NB4 (cell line): ENCODE data around the gene YEATS2.

Experiments
- DNase-seq: peaks from one replicate; pipeline ENCODE4 v3.0.0; 2010; ENCODE audit warnings: low read depth
- H3K4me3 ChIP-seq: one replicate; pipeline ENCODE4 v1.5.1; 2011; ENCODE audit warnings: mild to moderate bottlenecking, low read depth, low read length, moderate library complexity
- MYC ChIP-seq: IDR thresholded peaks from 2 replicates; pipeline ENCODE4 v1.6.1; 2011; ENCODE audit warnings: low read depth, low read length
- POLR2A ChIP-seq: IDR thresholded peaks from 2 replicates; pipeline ENCODE4 v1.6.1; 2011; ENCODE audit warnings: mild to moderate bottlenecking; ENCODE audit not compliant: insufficient read length; ENCODE audit errors: extremely low read depth
- TF ChIP-seq, protein P1 (sequence below): IDR thresholded peaks from one replicate; pipeline ENCODE4 v1.5.1; 2012; ENCODE audit warnings: low read depth, low read length
- TF ChIP-seq, protein P2 (sequence below): IDR thresholded peaks from 2 replicates; pipeline ENCODE4 v1.6.1; 2011; ENCODE audit warnings: low read depth, low read length

Gene YEATS2

DNA sequence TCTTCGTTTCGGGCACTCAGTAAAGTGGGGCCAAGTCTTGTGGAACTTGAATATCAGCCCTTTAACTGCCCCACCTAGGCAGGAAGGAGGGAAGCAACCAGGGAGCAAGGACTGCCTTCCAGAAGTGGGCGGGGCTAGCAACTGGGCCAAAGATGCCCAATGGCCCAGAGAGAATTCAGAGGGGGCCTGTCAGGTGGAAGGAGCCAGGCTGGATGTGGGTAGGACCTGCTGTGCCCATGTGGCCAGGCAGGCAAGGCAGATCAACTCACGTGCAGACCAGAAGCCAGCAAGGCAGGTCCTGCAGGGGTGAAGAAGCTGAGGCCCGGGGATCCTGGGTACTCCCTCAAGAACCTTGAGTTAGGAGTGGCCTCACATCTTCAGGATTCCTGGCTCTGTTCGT, 122.2 kb downstream of the YEATS2 start:
- no peak for DNase-seq
- TF ChIP-seq MYC (no peak), POLR2A (no peak)
- TF ChIP-seq, protein P1, sequence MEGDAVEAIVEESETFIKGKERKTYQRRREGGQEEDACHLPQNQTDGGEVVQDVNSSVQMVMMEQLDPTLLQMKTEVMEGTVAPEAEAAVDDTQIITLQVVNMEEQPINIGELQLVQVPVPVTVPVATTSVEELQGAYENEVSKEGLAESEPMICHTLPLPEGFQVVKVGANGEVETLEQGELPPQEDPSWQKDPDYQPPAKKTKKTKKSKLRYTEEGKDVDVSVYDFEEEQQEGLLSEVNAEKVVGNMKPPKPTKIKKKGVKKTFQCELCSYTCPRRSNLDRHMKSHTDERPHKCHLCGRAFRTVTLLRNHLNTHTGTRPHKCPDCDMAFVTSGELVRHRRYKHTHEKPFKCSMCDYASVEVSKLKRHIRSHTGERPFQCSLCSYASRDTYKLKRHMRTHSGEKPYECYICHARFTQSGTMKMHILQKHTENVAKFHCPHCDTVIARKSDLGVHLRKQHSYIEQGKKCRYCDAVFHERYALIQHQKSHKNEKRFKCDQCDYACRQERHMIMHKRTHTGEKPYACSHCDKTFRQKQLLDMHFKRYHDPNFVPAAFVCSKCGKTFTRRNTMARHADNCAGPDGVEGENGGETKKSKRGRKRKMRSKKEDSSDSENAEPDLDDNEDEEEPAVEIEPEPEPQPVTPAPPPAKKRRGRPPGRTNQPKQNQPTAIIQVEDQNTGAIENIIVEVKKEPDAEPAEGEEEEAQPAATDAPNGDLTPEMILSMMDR = no peak
- TF ChIP-seq, protein P2, sequence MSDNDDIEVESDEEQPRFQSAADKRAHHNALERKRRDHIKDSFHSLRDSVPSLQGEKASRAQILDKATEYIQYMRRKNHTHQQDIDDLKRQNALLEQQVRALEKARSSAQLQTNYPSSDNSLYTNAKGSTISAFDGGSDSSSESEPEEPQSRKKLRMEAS = no peak
- H3K4me3 ChIP-seq = no peak overlapping the region

DNA sequence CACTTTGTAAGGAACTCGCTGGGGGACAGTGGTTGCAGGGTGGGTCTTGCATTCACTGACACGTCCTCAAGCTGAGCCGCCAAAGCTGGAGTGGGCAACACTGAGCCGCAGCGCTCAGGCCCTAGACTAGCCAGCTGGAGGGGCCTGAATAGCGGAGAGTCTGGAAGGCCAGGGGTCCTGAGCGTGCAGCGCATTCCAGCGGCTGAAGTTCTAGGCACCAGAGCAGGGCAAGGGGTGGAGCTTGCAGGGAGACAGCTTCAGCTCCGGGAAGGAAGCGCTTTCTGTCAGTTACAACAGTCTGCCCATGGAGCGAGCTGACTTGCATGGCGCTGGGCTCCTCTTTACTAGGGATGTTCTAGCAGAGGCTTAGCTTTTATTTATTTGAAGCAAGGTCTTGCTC, 125.0 kb downstream of the YEATS2 start:
- DNase-seq = no peak
- TF ChIP-seq MYC = no peak
- H3K4me3 ChIP-seq = no peak overlapping the region

DNA sequence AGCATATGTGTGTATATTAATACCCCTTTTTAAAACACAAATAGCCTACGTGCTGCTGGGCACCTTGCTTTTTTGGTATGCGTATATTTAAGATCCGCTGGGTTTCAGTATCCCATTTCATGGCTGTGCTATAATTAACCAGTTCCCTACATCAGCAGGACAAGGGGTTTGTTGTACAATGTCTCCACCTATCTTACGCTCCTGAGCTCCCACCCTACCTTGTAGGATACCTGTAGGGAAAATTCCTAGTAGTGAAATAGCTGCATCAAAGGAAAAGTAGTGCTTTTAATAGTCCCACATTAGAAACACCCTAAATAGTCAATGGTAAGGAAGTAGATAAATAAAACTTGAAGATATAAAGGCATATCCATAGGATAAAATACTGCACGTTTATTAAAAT, 126.4 kb downstream of the YEATS2 start:
- DNase-seq = no peak
- TF ChIP-seq, protein P2 = no peak
- TF ChIP-seq, protein P1 = no peak
- TF ChIP-seq POLR2A (no peak), MYC (no peak)
- H3K4me3 ChIP-seq = peak overlapping the region; percentile 55

DNA sequence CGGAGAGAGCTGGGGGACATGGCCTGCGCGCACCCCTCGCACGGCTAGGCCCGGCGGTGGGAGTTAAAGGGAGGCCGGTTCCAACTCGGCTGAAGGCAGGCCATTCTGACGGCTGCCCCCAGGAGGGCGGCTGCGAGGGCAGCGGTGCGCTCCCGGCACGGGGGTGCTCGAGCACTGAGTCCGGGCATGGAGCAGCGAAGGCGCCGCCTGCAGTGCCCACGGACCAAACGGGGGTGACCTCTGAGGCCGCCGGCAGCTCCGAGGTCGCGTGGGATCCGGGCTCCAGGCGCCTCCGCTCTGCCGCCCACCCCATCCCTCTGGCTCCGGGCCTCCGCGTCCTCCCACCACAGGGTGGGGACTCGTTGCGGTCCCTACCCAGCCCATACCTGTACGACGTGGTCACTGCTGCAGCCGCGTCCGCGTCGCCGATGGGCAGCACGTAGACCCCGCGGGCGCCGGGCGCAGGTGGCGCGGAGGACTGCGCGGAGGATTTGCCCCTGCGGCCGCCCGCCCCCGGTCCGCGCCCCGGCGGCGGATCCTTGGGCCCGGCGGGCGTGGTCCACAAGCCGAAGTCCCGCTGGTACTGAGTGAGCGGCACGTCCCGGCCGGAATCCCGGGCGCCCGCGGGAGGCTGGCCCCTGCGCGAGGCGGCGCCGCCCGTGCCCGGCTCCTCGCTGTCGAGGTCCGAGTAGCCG, 127.3 kb downstream of the YEATS2 start:
- peak overlapping the region; percentile 55 for H3K4me3 ChIP-seq
- TF ChIP-seq, protein P1 = no peak
- TF ChIP-seq, protein P2 = no peak
- TF ChIP-seq MYC = no peak
- TF ChIP-seq POLR2A = no peak
- peak; percentile 53 for DNase-seq

DNA sequence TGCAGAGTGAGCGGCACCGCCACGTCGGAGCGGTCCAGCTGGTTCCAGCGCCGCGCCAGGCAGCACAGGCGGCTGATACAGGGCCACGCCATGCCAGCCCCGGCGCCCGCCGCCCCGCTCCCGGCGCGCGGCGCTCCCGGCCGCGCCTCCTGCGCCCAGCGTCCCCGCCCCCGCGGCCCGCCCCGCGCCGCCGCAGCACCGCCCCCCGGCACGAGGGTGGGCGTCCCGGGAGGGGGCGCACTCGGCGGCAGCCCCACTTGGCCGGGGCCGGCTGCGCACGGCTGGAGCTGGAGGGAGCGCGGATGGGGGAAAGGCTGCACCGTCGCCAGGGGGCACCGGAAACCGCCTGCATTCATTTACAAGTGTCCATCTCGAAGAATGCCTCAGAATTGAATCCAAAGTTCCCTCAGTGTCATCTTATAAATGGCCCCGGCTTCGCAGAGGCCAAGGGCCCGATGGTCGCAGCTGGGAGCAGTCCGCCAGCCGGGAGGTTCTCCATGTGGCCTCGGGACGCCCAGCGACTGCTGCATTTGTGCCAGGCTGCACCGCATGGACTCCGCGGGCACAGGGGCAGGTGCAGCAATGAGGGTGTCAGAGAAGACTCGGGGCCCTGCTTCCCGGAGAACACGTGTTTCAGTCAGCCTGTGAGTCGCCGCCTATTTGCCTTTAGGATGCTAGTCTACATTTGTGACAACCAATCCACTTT, 128.0 kb downstream of the YEATS2 start, which contains the start of gene MAP6D1:
MAP6D1 (minus strand) TSS at position 122 of the 706 bp plus-strand sequence; CDS start at position 92, 30 bp downstream.
- peak; percentile 56; the same call in 1 of the 2 replicates for TF ChIP-seq MYC
- TF ChIP-seq, protein P2 = peak; percentile 51; the same call in 1 of the 2 replicates
- TF ChIP-seq, protein P1 = peak; percentile 48
- peak; percentile 35 for TF ChIP-seq POLR2A
- peak; percentile 86 for DNase-seq
- peak within 1 kb of the TSS; percentile 55 for H3K4me3 ChIP-seq
